HCT116 (cell line): ENCODE results near the gene ATP1B4. TPM values are rescaled to one million over a fixed set of nuclear protein-coding genes. Genes with fewer than 3 reads are reported as not detected.

ENCODE experiments used
- ATAC-seq: fragments of 200-7000 bp; cut with Tn5 transposase; 2 replicates; pipeline ENCODE4 v1.9.1; 2020; ENCODE audit warnings: mild to moderate bottlenecking, moderate library complexity
- BruUV-seq: library from RNA; stranded (reverse); fragments of 400-500 nt; replicated peaks from 2 replicates; lab custom pipeline; 2021; lab: Mats Ljungman, UMichigan
- CTCF ChIA-PET: fragments of 300-600 bp; sonication (Branson Sonifier 250); formaldehyde crosslinking; loops from one replicate; lab custom pipeline; 2021; ENCODE audit warnings: antibody characterized with exemption; lab: Charles Lee
- POLR2A ChIA-PET: fragments of 300-600, 350-600 bp; sonication (Branson Sonifier 250); formaldehyde crosslinking; loops from one replicate; lab custom pipeline; 2021; ENCODE audit warnings: antibody characterized with exemption; lab: Charles Lee
- RAD21 ChIA-PET, 2 experiments: fragments of 300-600 bp; sonication (Branson Sonifier 250); formaldehyde crosslinking; loops; one replicate each; lab custom pipeline; 2023; ENCODE audit warnings: low total read pairs in 2 of 2; ENCODE audit not compliant: uncharacterized antibody in 2 of 2, unreplicated experiment in 2 of 2, low non-redundant PET in 1 of 2; lab: Charles Lee
- DNase-seq: peaks from one replicate; pipeline ENCODE4 v3.0.0-alpha.2; 2010; ENCODE audit warnings: low read depth, low spot score
- H2AFZ ChIP-seq: fragments of 200-600 bp; shearing (Covaris generic), sonication (generic); 2 replicates; pipeline ENCODE4 v1.6.1; 2017; ENCODE audit warnings: low read depth, mixed run types, mixed read lengths, antibody characterized with exemption, low read length; ENCODE audit not compliant: poor library complexity, severe bottlenecking
- H3K27ac ChIP-seq: 2 replicates; pipeline ENCODE4 v1.5.1; 2012; ENCODE audit warnings: low read depth, low read length
- H3K27me3 ChIP-seq: fragments of 200-600 bp; sonication (generic); 2 replicates; pipeline ENCODE4 v1.6.1; 2016; ENCODE audit warnings: mixed run types, low read length, mixed read lengths; ENCODE audit not compliant: insufficient read depth
- H3K36me3 ChIP-seq, 2 experiments: fragments of 200-500 bp in 1 of 2; fragments of 200-600 bp in 1 of 2; sonication (Bioruptor generic) in 1 of 2; sonication (generic) in 1 of 2; 2 replicates each; pipeline versions ENCODE4 v1.5.1 to v1.6.1; 2014 to 2016; ENCODE audit warnings: low read length in 2 of 2, inconsistent platforms in 1 of 2, mixed read lengths in 1 of 2, mixed run types in 1 of 2; ENCODE audit not compliant: insufficient read depth in 2 of 2, control insufficient read depth in 1 of 2
- H3K4me1 ChIP-seq, 2 experiments: fragments of 200-600 bp in 1 of 2; sonication (generic) in 1 of 2; 2 replicates each; pipeline versions ENCODE4 v1.5.1 to v1.6.1; 2012 to 2017; ENCODE audit warnings: low read length in 2 of 2, inconsistent platforms in 1 of 2, mild to moderate bottlenecking in 1 of 2, mixed read lengths in 1 of 2, mixed run types in 1 of 2, moderate library complexity in 1 of 2; ENCODE audit not compliant: insufficient read depth in 2 of 2, control insufficient read depth in 1 of 2
- H3K4me2 ChIP-seq: fragments of 200-600 bp; sonication (generic); 2 replicates; pipeline ENCODE4 v1.6.1; 2017; ENCODE audit warnings: mixed run types, low read length, mixed read lengths
- H3K4me3 ChIP-seq, 2 experiments: fragments of 200-600 bp in 1 of 2; sonication (generic) in 1 of 2; replicated peaks in 1 of 2; 2 replicates each; pipeline ENCODE4 v1.5.1; 2011 to 2016; ENCODE audit warnings: low read length in 2 of 2, control low read depth in 1 of 2, low read depth in 1 of 2, mild to moderate bottlenecking in 1 of 2, mixed read lengths in 1 of 2, mixed run types in 1 of 2
- H3K79me2 ChIP-seq: fragments of 200-600 bp; sonication (generic); 2 replicates; pipeline ENCODE4 v1.6.1; 2017; ENCODE audit warnings: mild to moderate bottlenecking, mixed run types, low read length, moderate library complexity, mixed read lengths; ENCODE audit not compliant: insufficient read depth
- H3K9ac ChIP-seq: fragments of 200-600 bp; sonication (generic); 2 replicates; pipeline ENCODE4 v1.6.1; 2016; ENCODE audit warnings: low read length, mixed read lengths
- H3K9me2 ChIP-seq: fragments of 200-600 bp; sonication (generic), shearing (Covaris generic); 2 replicates; pipeline ENCODE4 v1.6.1; 2017; ENCODE audit warnings: mixed run types, mild to moderate bottlenecking, moderate library complexity; ENCODE audit not compliant: insufficient read depth
- H3K9me3 ChIP-seq, 2 experiments: fragments of 200-500 bp in 1 of 2; fragments of 200-600 bp in 1 of 2; sonication (Bioruptor generic) in 1 of 2; sonication (generic) in 1 of 2; 2 replicates each; pipeline ENCODE4 v1.6.1; 2014 to 2017; ENCODE audit warnings: low read length in 2 of 2, mixed read lengths in 2 of 2, inconsistent platforms in 1 of 2, low read depth in 1 of 2, mild to moderate bottlenecking in 1 of 2, mixed run types in 1 of 2, moderate library complexity in 1 of 2; ENCODE audit not compliant: control insufficient read depth in 1 of 2, insufficient read depth in 1 of 2
- H4K20me1 ChIP-seq: fragments of 200-600 bp; sonication (generic), shearing (Covaris generic); 2 replicates; pipeline ENCODE4 v1.6.1; 2017; ENCODE audit warnings: mixed run types, mild to moderate bottlenecking, moderate library complexity; ENCODE audit not compliant: insufficient read depth
- CBX3 ChIP-seq: IDR thresholded peaks from 2 replicates; pipeline ENCODE4 v1.6.1; 2012; ENCODE audit warnings: low read depth
- CEBPB ChIP-seq: IDR thresholded peaks from 2 replicates; pipeline ENCODE4 v1.6.1; 2012; ENCODE audit warnings: low read depth
- EZH2 ChIP-seq: fragments of 200-600 bp; sonication (generic); IDR thresholded peaks from 2 replicates; pipeline ENCODE4 v1.6.1; 2017; ENCODE audit warnings: antibody characterized with exemption, mixed run types
- EZH2phosphoT487 ChIP-seq: fragments of 200-600 bp; IDR thresholded peaks from 2 replicates; pipeline ENCODE4 v1.6.1; 2018; ENCODE audit warnings: antibody characterized with exemption, borderline replicate concordance
- FOSL1 ChIP-seq: IDR thresholded peaks from 2 replicates; pipeline ENCODE4 v1.6.1; 2012; ENCODE audit warnings: low read depth
- JUND ChIP-seq: IDR thresholded peaks from 2 replicates; pipeline ENCODE4 v1.6.1; 2012
- POLR2A ChIP-seq: IDR thresholded peaks from 2 replicates; pipeline ENCODE4 v1.7.0; 2011; ENCODE audit warnings: borderline replicate concordance; ENCODE audit not compliant: insufficient read depth, insufficient read length; ENCODE audit errors: extremely low read depth
- RAD21 ChIP-seq: IDR thresholded peaks from 2 replicates; pipeline ENCODE4 v1.6.1; 2012; ENCODE audit warnings: low read depth, mild to moderate bottlenecking
- SP1 ChIP-seq: IDR thresholded peaks from 2 replicates; pipeline ENCODE4 v1.6.1; 2012; ENCODE audit warnings: low read depth
- intact Hi-C: fragments of 100-400 bp; cut with micrococcal nuclease; formaldehyde crosslinking; loops from 2 replicates; pipeline ENCODE4 v1.10.0; 2022
- total RNA-seq: library from RNA; stranded (reverse); gene quantifications from one replicate; pipeline ENCODE4 v1.2.1, GENCODE V29; 2021; ENCODE audit not compliant: unreplicated experiment
- TF ChIP-seq, protein P1 (sequence below): IDR thresholded peaks from 2 replicates; pipeline ENCODE4 v1.6.1; 2011; ENCODE audit warnings: mild to moderate bottlenecking, low read length, moderate library complexity; ENCODE audit not compliant: insufficient replicate concordance; ENCODE audit errors: extremely low read depth

Gene ATP1B4
- total RNA-seq, 1 experiment from 2014 or later, result not detected

DNA sequence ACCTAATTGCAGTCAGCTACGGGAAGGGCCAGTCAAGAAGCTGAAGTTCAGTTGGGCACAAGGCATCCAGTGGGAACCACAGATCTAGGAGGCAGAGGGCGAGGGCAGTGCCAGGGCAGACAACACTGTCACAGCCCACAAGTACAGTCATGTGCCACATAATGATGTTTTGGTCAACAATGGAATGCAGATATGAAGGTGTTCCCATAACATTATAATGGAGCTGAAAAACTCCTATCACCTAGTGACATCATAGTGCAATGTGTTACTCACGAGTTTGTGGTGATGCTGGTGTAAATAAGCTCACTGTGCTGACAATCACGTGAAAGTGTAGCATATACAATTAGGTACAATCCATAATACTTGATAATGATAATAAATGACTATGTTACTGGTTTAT is 46.1 kb upstream of the ATP1B4 start:
- Histone ChIP-seq H3K27ac (no peak overlapping the region), H3K4me3 (no peak overlapping the region), H3K9ac (no peak overlapping the region), H2AFZ (no peak overlapping the region), H3K27me3 (no peaks in the 10 kb centered on the region), H3K4me1 (peaks cover 0 to 15% of the 10 kb centered on the region in 2 experiments; a peak in 2 of 4 replicates), H3K79me2 (no peaks in the 10 kb centered on the region), H4K20me1 (no peaks in the 10 kb centered on the region), H3K4me2 (no peak overlapping the region), H3K9me3 (no peaks in the 10 kb centered on the region), H3K36me3 (no peaks in the 10 kb centered on the region), H3K9me2 (no peaks in the 10 kb centered on the region)
- intact Hi-C loops, result no loop called here
- CTCF ChIA-PET, result no interaction called here
- no TSS peak for BruUV-seq
- POLR2A ChIA-PET, result no interaction called here
- no peak for DNase-seq
- ATAC-seq, result no peak
- RAD21 ChIA-PET, result no interaction called here
- no peak for TF ChIP-seq SP1
- TF ChIP-seq CEBPB, result no peak
- no peak for TF ChIP-seq RAD21
- TF ChIP-seq, protein P1, sequence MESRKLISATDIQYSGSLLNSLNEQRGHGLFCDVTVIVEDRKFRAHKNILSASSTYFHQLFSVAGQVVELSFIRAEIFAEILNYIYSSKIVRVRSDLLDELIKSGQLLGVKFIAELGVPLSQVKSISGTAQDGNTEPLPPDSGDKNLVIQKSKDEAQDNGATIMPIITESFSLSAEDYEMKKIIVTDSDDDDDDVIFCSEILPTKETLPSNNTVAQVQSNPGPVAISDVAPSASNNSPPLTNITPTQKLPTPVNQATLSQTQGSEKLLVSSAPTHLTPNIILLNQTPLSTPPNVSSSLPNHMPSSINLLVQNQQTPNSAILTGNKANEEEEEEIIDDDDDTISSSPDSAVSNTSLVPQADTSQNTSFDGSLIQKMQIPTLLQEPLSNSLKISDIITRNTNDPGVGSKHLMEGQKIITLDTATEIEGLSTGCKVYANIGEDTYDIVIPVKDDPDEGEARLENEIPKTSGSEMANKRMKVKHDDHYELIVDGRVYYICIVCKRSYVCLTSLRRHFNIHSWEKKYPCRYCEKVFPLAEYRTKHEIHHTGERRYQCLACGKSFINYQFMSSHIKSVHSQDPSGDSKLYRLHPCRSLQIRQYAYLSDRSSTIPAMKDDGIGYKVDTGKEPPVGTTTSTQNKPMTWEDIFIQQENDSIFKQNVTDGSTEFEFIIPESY, result no peak
- no peak for TF ChIP-seq EZH2
- no peak for TF ChIP-seq EZH2phosphoT487

DNA sequence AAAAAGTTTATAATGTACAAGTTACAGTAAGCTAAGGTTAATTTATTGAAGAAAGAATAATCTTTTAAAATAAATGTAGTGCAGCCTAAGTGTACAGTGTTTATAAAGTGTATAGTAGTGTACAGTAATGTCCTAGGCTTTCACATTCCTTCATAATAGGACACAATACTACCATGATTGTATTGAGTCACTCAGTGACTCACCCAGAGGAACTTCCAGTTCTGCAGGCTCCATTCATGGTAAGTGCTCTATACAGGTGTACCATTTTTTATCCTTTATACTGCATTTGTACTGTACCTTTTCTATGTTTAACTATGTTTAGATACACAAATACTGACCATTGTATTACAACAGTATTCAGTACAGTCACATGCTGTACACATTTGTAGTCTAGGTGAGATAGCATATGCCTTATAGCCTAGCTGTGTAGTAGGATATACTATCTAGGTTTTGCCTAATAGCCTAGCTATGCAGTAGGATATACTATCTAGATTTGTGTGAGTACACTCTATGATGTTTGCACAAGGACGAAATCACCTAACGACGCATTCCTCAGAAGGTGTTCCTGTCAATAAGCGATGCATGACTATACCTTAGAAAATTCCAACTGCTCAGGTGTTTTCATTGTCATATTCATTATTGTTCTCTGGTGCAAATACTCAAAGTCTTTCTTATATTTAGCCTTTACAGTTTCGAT is 45.2 kb upstream of the ATP1B4 start:
- H4K20me1 ChIP-seq, result no peaks in the 10 kb centered on the region
- H3K4me3 ChIP-seq, result no peak overlapping the region
- H2AFZ ChIP-seq, result peak overlapping the region; percentile 26
- peak overlapping the region; percentile 42 for H3K4me2 ChIP-seq
- H3K36me3 ChIP-seq, result no peaks in the 10 kb centered on the region
- BruUV-seq, result no TSS peak
- no peaks in the 10 kb centered on the region for H3K79me2 ChIP-seq
- no peaks in the 10 kb centered on the region for H3K9me2 ChIP-seq
- peaks cover 0 to 15% of the 10 kb centered on the region in 2 experiments; a peak in 2 of 4 replicates for H3K4me1 ChIP-seq
- intact Hi-C loops, result no loop called here
- ATAC-seq (peak; percentile 87), DNase-seq (peak; percentile 41)
- no peaks in the 10 kb centered on the region for H3K9me3 ChIP-seq
- ChIA-PET CTCF (no interaction called here), RAD21 (no interaction called here), POLR2A (no interaction called here)
- H3K9ac ChIP-seq, result no peak overlapping the region
- H3K27me3 ChIP-seq, result no peaks in the 10 kb centered on the region
- peak; percentile 82 for TF ChIP-seq FOSL1
- TF ChIP-seq JUND, result peak; percentile 76
- no peak for TF ChIP-seq POLR2A
- TF ChIP-seq SP1, result peak; percentile 51; the same call in 1 of the 2 replicates
- no peak for TF ChIP-seq CBX3
- TF ChIP-seq, all 23 proteins: peak for 3
- H3K27ac ChIP-seq, result no peak overlapping the region
